ENCODE measurements around the gene TLE1.

- TF ChIP-seq CTCF (IDR thresholded peaks at IDR 0.05), result no peak
- no peak for TF ChIP-seq POLR2AphosphoS5 (IDR thresholded peaks at IDR 0.05)
Observed at GRCh38 chr9:81720450-81721086, 31.2 kb upstream of the TLE1 start.

All from transverse colon (tissue), 4 donors.